Neuronal stem cell (in vitro differentiated cells): ENCODE results near the gene RASGRP3.
A peak's percentile ranks its signal among the peaks of the same experiment; 100 is the strongest.

Source experiments
- DNase-seq: peaks from one replicate; pipeline ENCODE4 v3.0.0-alpha.2; 2013; ENCODE audit warnings: low spot score
- H2AFZ ChIP-seq: one replicate; pipeline ENCODE4 v1.6.1; 2013; ENCODE audit warnings: mild to moderate bottlenecking, low read length, inconsistent platforms
- H2AK5ac ChIP-seq: 2 replicates; pipeline ENCODE4 v1.6.1; 2013; ENCODE audit warnings: low read depth, mild to moderate bottlenecking, inconsistent platforms, low read length, moderate library complexity, mixed read lengths
- H2BK120ac ChIP-seq: 2 replicates; pipeline ENCODE4 v1.6.1; 2013; ENCODE audit warnings: low read depth, mild to moderate bottlenecking, inconsistent platforms, low read length, moderate library complexity, mixed read lengths
- H2BK12ac ChIP-seq: one replicate; pipeline ENCODE4 v1.6.1; 2013; ENCODE audit warnings: low read length, inconsistent platforms
- H2BK15ac ChIP-seq: 2 replicates; pipeline ENCODE4 v1.6.1; 2013; ENCODE audit warnings: mild to moderate bottlenecking, low read length, inconsistent platforms, mixed read lengths
- H2BK5ac ChIP-seq: one replicate; pipeline ENCODE4 v1.6.1; 2013; ENCODE audit warnings: inconsistent platforms, mild to moderate bottlenecking, low read length, moderate library complexity
- H3K14ac ChIP-seq: one replicate; pipeline ENCODE4 v1.6.1; 2013; ENCODE audit warnings: low read length, inconsistent platforms
- H3K18ac ChIP-seq: 2 replicates; pipeline ENCODE4 v1.6.1; 2013; ENCODE audit warnings: low read length, inconsistent platforms
- H3K23ac ChIP-seq: 2 replicates; pipeline ENCODE4 v1.6.1; 2013; ENCODE audit warnings: low read depth, mild to moderate bottlenecking, mixed read lengths, low read length, inconsistent platforms; ENCODE audit not compliant: poor library complexity
- H3K27ac ChIP-seq: replicated peaks from 3 replicates; pipeline ENCODE4 v1.5.1; 2013; ENCODE audit warnings: low read length, inconsistent platforms
- H3K27me3 ChIP-seq, 3 experiments: 2 replicates each; pipeline ENCODE4 v1.6.1; 2013; ENCODE audit warnings: low read length in 3 of 3, mild to moderate bottlenecking in 2 of 3, inconsistent platforms in 1 of 3, low read depth in 1 of 3, mixed read lengths in 1 of 3, moderate library complexity in 1 of 3; ENCODE audit not compliant: control insufficient read depth in 3 of 3, insufficient read depth in 3 of 3
- H3K36me3 ChIP-seq, 2 donors: replicated peaks in 1 of 2; 2 replicates each; pipeline ENCODE4 v1.6.1; 2013; ENCODE audit warnings: low read length in 2 of 2; ENCODE audit not compliant: control insufficient read depth in 2 of 2, insufficient read depth in 2 of 2
- H3K4ac ChIP-seq: 2 replicates; pipeline ENCODE4 v1.6.1; 2013; ENCODE audit warnings: inconsistent platforms, mild to moderate bottlenecking, low read length, moderate library complexity
- H3K4me1 ChIP-seq, 2 donors: 1 replicate in 1 of 2; 2 replicates in 1 of 2; pipeline ENCODE4 v1.6.1; 2013; ENCODE audit warnings: low read length in 2 of 2, low read depth in 1 of 2; ENCODE audit not compliant: control insufficient read depth in 2 of 2, insufficient read depth in 1 of 2
- H3K4me2 ChIP-seq: one replicate; pipeline ENCODE4 v1.6.1; 2013; ENCODE audit warnings: mild to moderate bottlenecking, low read length, inconsistent platforms; ENCODE audit not compliant: insufficient read depth, poor library complexity, severe bottlenecking
- H3K4me3 ChIP-seq, 2 donors: 2 replicates each; pipeline ENCODE4 v1.5.1; 2013; ENCODE audit warnings: low read length in 2 of 2, mild to moderate bottlenecking in 2 of 2, inconsistent platforms in 1 of 2, moderate library complexity in 1 of 2
- H3K79me1 ChIP-seq: one replicate; pipeline ENCODE4 v1.6.1; 2013; ENCODE audit warnings: low read depth, mild to moderate bottlenecking, inconsistent platforms, low read length, moderate library complexity
- H3K9ac ChIP-seq: one replicate; pipeline ENCODE4 v1.6.1; 2013; ENCODE audit warnings: mild to moderate bottlenecking, low read depth, low read length, inconsistent platforms; ENCODE audit not compliant: poor library complexity
- H3K9me3 ChIP-seq, 2 donors: replicated peaks in 1 of 2; 2 replicates each; pipeline versions ENCODE3 to v1.6.1; 2013; ENCODE audit warnings: low read length in 2 of 2, mild to moderate bottlenecking in 2 of 2, inconsistent platforms in 1 of 2, low read depth in 1 of 2, mixed read lengths in 1 of 2, moderate library complexity in 1 of 2; ENCODE audit not compliant: control insufficient read depth in 2 of 2, insufficient read depth in 1 of 2
- H4K8ac ChIP-seq: one replicate; pipeline ENCODE4 v1.6.1; 2013; ENCODE audit warnings: low read depth, mild to moderate bottlenecking, inconsistent platforms, low read length, moderate library complexity
- H4K91ac ChIP-seq: one replicate; pipeline ENCODE4 v1.6.1; 2013; ENCODE audit warnings: low read length, low read depth, mild to moderate bottlenecking, inconsistent platforms; ENCODE audit not compliant: poor library complexity
- WGBS, 2 donors: extraction: QIAGEN DNeasy Blood & Tissue Kit; methylation state at CpG; one replicate each; pipeline ENCODE4 v1.1.7; 2013; ENCODE audit warnings: missing lambda C conversion rate in 2 of 2, mixed read lengths in 1 of 2; ENCODE audit not compliant: insufficient read length in 2 of 2, insufficient replicate concordance in 1 of 2; ENCODE audit errors: extremely low coverage in 2 of 2; 5-methylcytosine and 5-hydroxymethylcytosine counted together

Gene RASGRP3

DNA sequence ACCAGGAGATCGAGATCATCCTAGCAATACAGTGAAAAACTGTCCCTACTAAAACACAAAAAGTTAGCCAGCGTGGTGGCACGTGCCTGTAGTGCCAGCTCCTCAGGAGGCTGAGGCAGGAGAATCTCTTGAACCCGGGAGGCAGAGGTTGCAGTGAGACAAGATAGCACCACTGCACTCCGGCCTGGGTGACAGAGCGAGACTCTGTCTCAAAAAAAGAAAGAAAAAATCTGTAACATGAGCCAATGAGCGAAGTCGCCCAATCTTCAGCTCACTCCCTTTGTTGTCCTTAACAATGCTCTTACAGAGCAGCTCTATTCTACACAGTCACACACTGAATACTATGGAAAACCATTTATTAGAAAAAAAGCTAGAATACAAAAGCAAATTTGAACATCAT, 100.6 kb downstream of the RASGRP3 start:
- Histone ChIP-seq H3K4ac (no peak overlapping the region), H2BK5ac (no peak overlapping the region), H2BK120ac (no peak overlapping the region), H3K4me1 (peaks cover 0 to 2% of the 10 kb centered on the region in 2 donors), H3K79me1 (no peaks in the 10 kb centered on the region), H3K18ac (no peak overlapping the region), H4K91ac (no peak overlapping the region), H2AK5ac (no peak overlapping the region), H3K4me3 (no peak overlapping the region), H2BK12ac (no peak overlapping the region), H3K9ac (no peak overlapping the region), H2AFZ (peak overlapping the region; percentile 21), H3K36me3 (no peaks in the 10 kb centered on the region), H2BK15ac (no peak overlapping the region), H3K9me3 (no peaks in the 10 kb centered on the region), H3K4me2 (no peak overlapping the region), H3K23ac (no peak overlapping the region), H3K27me3 (no peaks in the 10 kb centered on the region), H3K14ac (no peak overlapping the region), H3K27ac (peak overlapping the region; percentile 40), H4K8ac (no peak overlapping the region)
- no peak for DNase-seq
- no CpG with 5 or more reads among the region's 8 CpGs for WGBS, 2 donors

- Histone ChIP-seq H3K9ac (no peak overlapping the region), H3K27ac (no peak overlapping the region), H2AFZ (peak overlapping the region; percentile 21), H2BK12ac (no peak overlapping the region), H2BK120ac (no peak overlapping the region), H3K4me1 (peaks cover 0 to 2% of the 10 kb centered on the region in 2 donors), H3K14ac (no peak overlapping the region), H3K18ac (no peak overlapping the region), H3K23ac (no peak overlapping the region), H2AK5ac (no peak overlapping the region), H4K8ac (no peak overlapping the region), H3K4me3 (no peak overlapping the region), H3K27me3 (no peaks in the 10 kb centered on the region), H3K36me3 (no peaks in the 10 kb centered on the region), H3K9me3 (no peaks in the 10 kb centered on the region), H4K91ac (no peak overlapping the region), H3K4me2 (no peak overlapping the region), H2BK5ac (no peak overlapping the region), H3K4ac (no peak overlapping the region), H3K79me1 (no peaks in the 10 kb centered on the region), H2BK15ac (no peak overlapping the region)
- no peak for DNase-seq
- no CpG with 5 or more reads among the region's 2 CpGs for WGBS, 2 donors
These were observed 101.2 kb downstream of the RASGRP3 start for GRCh38 chr2:33577668-33578067.

- Histone ChIP-seq H3K27ac (no peak overlapping the region), H3K9ac (no peak overlapping the region), H2BK15ac (no peak overlapping the region), H3K27me3 (no peaks in the 10 kb centered on the region), H2BK120ac (no peak overlapping the region), H2BK5ac (no peak overlapping the region), H3K14ac (no peak overlapping the region), H3K79me1 (no peaks in the 10 kb centered on the region), H3K9me3 (no peaks in the 10 kb centered on the region), H3K36me3 (no peaks in the 10 kb centered on the region), H2AK5ac (no peak overlapping the region), H3K4me3 (no peak overlapping the region), H2AFZ (no peak overlapping the region), H3K4me2 (no peak overlapping the region), H4K91ac (no peak overlapping the region), H3K4me1 (peaks cover 0 to 2% of the 10 kb centered on the region in 2 donors), H3K23ac (no peak overlapping the region), H3K18ac (no peak overlapping the region), H4K8ac (no peak overlapping the region), H3K4ac (no peak overlapping the region), H2BK12ac (no peak overlapping the region)
- whole genome bisulfite sequencing, 2 donors: no CpG with 5 or more reads among the region's 5 CpGs
- DNase-seq: no peak
These were observed 102.8 kb downstream of the RASGRP3 start for GRCh38 chr2:33579227-33579626.

- H3K27me3 ChIP-seq: no peaks in the 10 kb centered on the region
- no peak overlapping the region for H3K4me2 ChIP-seq
- H3K18ac ChIP-seq: no peak overlapping the region
- no peaks in the 10 kb centered on the region for H3K79me1 ChIP-seq
- no CpG with 5 or more reads among the region's 5 CpGs for WGBS, 2 donors
- no peak overlapping the region for H2BK120ac ChIP-seq
- H4K91ac ChIP-seq: no peak overlapping the region
- no peak overlapping the region for H4K8ac ChIP-seq
- H2BK5ac ChIP-seq: no peak overlapping the region
- H3K36me3 ChIP-seq: peaks cover 6 to 25% of the 10 kb centered on the region in 2 donors
- no peak overlapping the region for H3K4ac ChIP-seq
- H2AFZ ChIP-seq: no peak overlapping the region
- H3K23ac ChIP-seq: no peak overlapping the region
- H2AK5ac ChIP-seq: no peak overlapping the region
- peaks cover 0 to 2% of the 10 kb centered on the region in 2 donors for H3K4me1 ChIP-seq
- no peaks in the 10 kb centered on the region for H3K9me3 ChIP-seq
- no peak for DNase-seq
- no peak overlapping the region for H2BK15ac ChIP-seq
- H3K27ac ChIP-seq: no peak overlapping the region
- no peak overlapping the region for H3K14ac ChIP-seq
- H2BK12ac ChIP-seq: no peak overlapping the region
- H3K4me3 ChIP-seq: no peak overlapping the region
- no peak overlapping the region for H3K9ac ChIP-seq
These were observed 105.4 kb downstream of the RASGRP3 start for GRCh38 chr2:33581872-33582271.
